SK-N-SH (cell line): Measurements from ENCODE around the gene ZNF827. TPM values are rescaled to one million over a fixed set of nuclear protein-coding genes. Genes with fewer than 3 reads are reported as not detected.

Experiments used
- CTCF ChIA-PET: fragments of 300-600, 350-600 bp; formaldehyde crosslinking; extraction: SDS; loops from one replicate; lab custom pipeline; 2021; lab: Yijun Ruan, JAX
- POLR2A ChIA-PET: fragments of 350-600 bp; sonication (Branson Sonifier 250); formaldehyde crosslinking; extraction: SDS; loops from one replicate; lab custom pipeline; 2020; ENCODE audit warnings: antibody characterized with exemption, inconsistent platforms; lab: Yijun Ruan, JAX
- DNase-seq: peaks from one replicate; pipeline ENCODE4 v3.0.0; 2012
- H2AFZ ChIP-seq: fragments of 200-600 bp; sonication (generic); 2 replicates; pipeline ENCODE4 v1.8.1; 2016; ENCODE audit warnings: antibody characterized with exemption, mild to moderate bottlenecking, low read depth
- H3F3A ChIP-seq: fragments of 200-600 bp; sonication (generic); replicated peaks from 2 replicates; pipeline ENCODE3; 2016; ENCODE audit warnings: antibody characterized with exemption, mild to moderate bottlenecking; ENCODE audit not compliant: insufficient read depth
- H3K27ac ChIP-seq, 2 experiments: fragments of 200-500 bp in 1 of 2; fragments of 200-600 bp in 1 of 2; sonication (Bioruptor generic) in 1 of 2; sonication (generic), shearing (Covaris generic) in 1 of 2; 2 replicates each; pipeline versions ENCODE4 v1.5.1 to v1.6.1; 2014 to 2016; ENCODE audit warnings: low read depth in 2 of 2, inconsistent platforms in 1 of 2, low read length in 1 of 2, mild to moderate bottlenecking in 1 of 2, mixed read lengths in 1 of 2
- H3K27me3 ChIP-seq: fragments of 200-600 bp; sonication (generic), shearing (Covaris generic); 2 replicates; pipeline ENCODE4 v1.6.1; 2016; ENCODE audit warnings: mixed run types; ENCODE audit not compliant: insufficient read depth
- H3K36me3 ChIP-seq, 2 experiments: fragments of 200-500 bp in 1 of 2; fragments of 200-600 bp in 1 of 2; sonication (Bioruptor generic) in 1 of 2; sonication (generic) in 1 of 2; replicated peaks in 1 of 2; 2 replicates each; pipeline versions ENCODE3 to v1.5.1; 2014 to 2016; ENCODE audit warnings: low read length in 1 of 2, mild to moderate bottlenecking in 1 of 2; ENCODE audit not compliant: insufficient read depth in 2 of 2, control insufficient read depth in 1 of 2
- H3K4me1 ChIP-seq, 2 experiments: fragments of 200-500 bp in 1 of 2; fragments of 200-600 bp in 1 of 2; sonication (Bioruptor generic) in 1 of 2; sonication (generic), shearing (Covaris generic) in 1 of 2; 2 replicates each; pipeline versions ENCODE4 v1.5.1 to v1.6.1; 2014 to 2016; ENCODE audit warnings: low read depth in 1 of 2, low read length in 1 of 2, mixed run types in 1 of 2; ENCODE audit not compliant: insufficient read depth in 2 of 2, control insufficient read depth in 1 of 2
- H3K4me2 ChIP-seq: fragments of 200-600 bp; sonication (generic), shearing (Covaris generic); 2 replicates; pipeline ENCODE4 v1.6.1; 2017; ENCODE audit warnings: mixed run types
- H3K4me3 ChIP-seq, 2 experiments: fragments of 200-500 bp in 1 of 2; fragments of 200-600 bp in 1 of 2; sonication (Bioruptor generic) in 1 of 2; sonication (generic), shearing (Covaris generic) in 1 of 2; 2 replicates each; pipeline versions ENCODE4 v1.5.1 to v1.8.1; 2014 to 2016; ENCODE audit warnings: low read depth in 2 of 2, inconsistent platforms in 1 of 2, low read length in 1 of 2, mild to moderate bottlenecking in 1 of 2, mixed read lengths in 1 of 2, moderate library complexity in 1 of 2
- H3K79me2 ChIP-seq: fragments of 200-600 bp; sonication (generic); 2 replicates; pipeline ENCODE4 v1.8.1; 2017; ENCODE audit warnings: mild to moderate bottlenecking; ENCODE audit not compliant: insufficient read depth
- H3K9ac ChIP-seq: fragments of 200-600 bp; sonication (generic); 2 replicates; pipeline ENCODE4 v1.6.1; 2017; ENCODE audit warnings: mixed run types
- H3K9me2 ChIP-seq: fragments of 200-600 bp; sonication (generic); 2 replicates; pipeline ENCODE4 v1.6.1; 2017; ENCODE audit warnings: mixed run types
- H3K9me3 ChIP-seq: fragments of 200-600 bp; sonication (generic); 2 replicates; pipeline ENCODE4 v1.6.1; 2017; ENCODE audit warnings: mixed run types, mild to moderate bottlenecking, moderate library complexity
- H4K20me1 ChIP-seq: fragments of 200-600 bp; sonication (generic); 2 replicates; pipeline ENCODE4 v1.6.1; 2017; ENCODE audit warnings: mild to moderate bottlenecking, mixed run types; ENCODE audit not compliant: insufficient read depth
- CHD2 ChIP-seq: fragments of 150-350 bp; IDR thresholded peaks from 2 replicates; pipeline ENCODE4 v1.6.1; 2018; ENCODE audit warnings: low read length; ENCODE audit not compliant: partially characterized antibody
- ELF1 ChIP-seq: IDR thresholded peaks from 2 replicates; pipeline ENCODE4 v1.4.0; 2012
- EZH2phosphoT487 ChIP-seq: fragments of 200-600 bp; sonication (generic); IDR thresholded peaks from 2 replicates; pipeline ENCODE4 v1.6.1; 2017; ENCODE audit warnings: low read depth, mixed run types, mild to moderate bottlenecking, antibody characterized with exemption, moderate library complexity, borderline replicate concordance
- GATA2 ChIP-seq: sonication (generic); formaldehyde crosslinking; IDR thresholded peaks from 2 replicates; pipeline ENCODE4 v1.5.0; 2020; ENCODE audit warnings: mild to moderate bottlenecking, missing genetic modification reagents
- JUND ChIP-seq: IDR thresholded peaks from 2 replicates; pipeline ENCODE4 v1.4.0; 2012
- MEF2A ChIP-seq: IDR thresholded peaks from 2 replicates; pipeline ENCODE4 v1.4.0; 2012; ENCODE audit warnings: low read depth, borderline replicate concordance
- MXI1 ChIP-seq: IDR thresholded peaks from 2 replicates; pipeline ENCODE4 v1.6.1; 2012; ENCODE audit warnings: mild to moderate bottlenecking, low read depth, low read length, improper control_type of control experiment
- NRF1 ChIP-seq: IDR thresholded peaks from 2 replicates; pipeline ENCODE4 v1.6.1; 2012; ENCODE audit warnings: low read depth, mild to moderate bottlenecking, low read length
- RAD21 ChIP-seq: IDR thresholded peaks from 2 replicates; pipeline ENCODE4 v1.6.1; 2012; ENCODE audit warnings: mild to moderate bottlenecking, low read length
- RCOR1 ChIP-seq: fragments of 150-350 bp; IDR thresholded peaks from 2 replicates; pipeline ENCODE4 v1.6.1; 2017; ENCODE audit warnings: antibody characterized with exemption, low read length
- REST ChIP-seq: IDR thresholded peaks from 2 replicates; pipeline ENCODE4 v1.6.1; 2012; ENCODE audit warnings: mild to moderate bottlenecking, low read depth, low read length, moderate library complexity
- RFX5 ChIP-seq: IDR thresholded peaks from 2 replicates; pipeline ENCODE4 v1.6.1; 2012; ENCODE audit warnings: mild to moderate bottlenecking, improper control_type of control experiment, low read length
- SMC3 ChIP-seq: IDR thresholded peaks from 2 replicates; pipeline ENCODE4 v1.6.1; 2012; ENCODE audit warnings: low read depth, low read length, improper control_type of control experiment
- TCF12 ChIP-seq: IDR thresholded peaks from 2 replicates; pipeline ENCODE4 v1.4.0; 2012
- TEAD4 ChIP-seq: IDR thresholded peaks from 2 replicates; pipeline ENCODE4 v1.4.0; 2012; ENCODE audit warnings: mild to moderate bottlenecking, borderline replicate concordance; ENCODE audit not compliant: insufficient read depth
- YY1 ChIP-seq: IDR thresholded peaks from 2 replicates; pipeline ENCODE4 v1.4.0; 2012; ENCODE audit warnings: low read depth, mild to moderate bottlenecking
- ZBTB33 ChIP-seq: IDR thresholded peaks from 2 replicates; pipeline ENCODE4 v1.4.0; 2012; ENCODE audit warnings: low read depth, borderline replicate concordance
- WGBS: methylation state at CpG from one replicate; pipeline ENCODE4 v1.1.6; 2017; ENCODE audit warnings: low lambda C conversion rate; 5-methylcytosine and 5-hydroxymethylcytosine counted together
- polyA plus RNA-seq, 3 experiments: library from polyadenylated mRNA; depleted of rRNA; stranded (reverse); fragments of >200 nt; gene quantifications; 2 replicates each; pipeline ENCODE4 v1.2.3, GENCODE V29; 2012
- TF ChIP-seq, protein P1 (sequence below): fragments of 200-600 bp; sonication (generic); IDR thresholded peaks from 2 replicates; pipeline ENCODE4 v1.6.1; 2017; ENCODE audit warnings: antibody characterized with exemption, mild to moderate bottlenecking, moderate library complexity
- TF ChIP-seq, protein P2 (sequence below): IDR thresholded peaks from 2 replicates; pipeline ENCODE4 v1.4.0; 2012; ENCODE audit warnings: low read depth, borderline replicate concordance
- TF ChIP-seq, protein P3 (sequence below): IDR thresholded peaks from 2 replicates; pipeline ENCODE4; 2012

Gene ZNF827
- polyA plus RNA-seq, 1 of the 3 experiments (the other 2 are of a cell fraction): 23.2 TPM

DNA sequence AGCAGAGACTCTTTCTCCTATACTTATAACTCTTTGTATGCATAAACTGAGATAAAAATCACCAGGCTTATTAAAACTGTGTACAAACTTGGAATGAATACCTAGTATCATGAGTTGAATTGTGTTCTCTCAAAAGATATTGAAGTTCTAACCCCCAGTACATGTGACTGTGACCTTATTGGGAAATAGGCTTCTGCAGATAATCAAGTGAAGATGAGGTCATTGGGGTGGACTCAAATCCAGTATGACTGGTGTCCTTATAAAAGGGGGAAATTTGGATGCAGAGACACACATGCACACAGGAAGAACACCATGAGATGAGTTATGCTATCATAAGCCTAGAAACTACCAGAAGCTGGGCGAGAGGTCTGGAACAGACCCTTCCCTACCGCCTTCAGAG, 26.2 kb downstream of the ZNF827 start:
- Histone ChIP-seq H4K20me1 (peaks cover 32% of the 10 kb centered on the region), H3K9me3 (no peaks in the 10 kb centered on the region), H3K27me3 (no peaks in the 10 kb centered on the region), H3K9ac (no peak overlapping the region), H3K4me3 (no peak overlapping the region), H3K79me2 (peaks cover 94% of the 10 kb centered on the region)
- CTCF ChIA-PET: no interaction called here
- no peak for TF ChIP-seq YY1
- TF ChIP-seq CHD2: no peak
- TF ChIP-seq ZBTB33: no peak
- TF ChIP-seq TEAD4: no peak
- no peak for TF ChIP-seq ELF1
- TF ChIP-seq, protein P1, sequence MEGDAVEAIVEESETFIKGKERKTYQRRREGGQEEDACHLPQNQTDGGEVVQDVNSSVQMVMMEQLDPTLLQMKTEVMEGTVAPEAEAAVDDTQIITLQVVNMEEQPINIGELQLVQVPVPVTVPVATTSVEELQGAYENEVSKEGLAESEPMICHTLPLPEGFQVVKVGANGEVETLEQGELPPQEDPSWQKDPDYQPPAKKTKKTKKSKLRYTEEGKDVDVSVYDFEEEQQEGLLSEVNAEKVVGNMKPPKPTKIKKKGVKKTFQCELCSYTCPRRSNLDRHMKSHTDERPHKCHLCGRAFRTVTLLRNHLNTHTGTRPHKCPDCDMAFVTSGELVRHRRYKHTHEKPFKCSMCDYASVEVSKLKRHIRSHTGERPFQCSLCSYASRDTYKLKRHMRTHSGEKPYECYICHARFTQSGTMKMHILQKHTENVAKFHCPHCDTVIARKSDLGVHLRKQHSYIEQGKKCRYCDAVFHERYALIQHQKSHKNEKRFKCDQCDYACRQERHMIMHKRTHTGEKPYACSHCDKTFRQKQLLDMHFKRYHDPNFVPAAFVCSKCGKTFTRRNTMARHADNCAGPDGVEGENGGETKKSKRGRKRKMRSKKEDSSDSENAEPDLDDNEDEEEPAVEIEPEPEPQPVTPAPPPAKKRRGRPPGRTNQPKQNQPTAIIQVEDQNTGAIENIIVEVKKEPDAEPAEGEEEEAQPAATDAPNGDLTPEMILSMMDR: no peak
- TF ChIP-seq, protein P2, sequence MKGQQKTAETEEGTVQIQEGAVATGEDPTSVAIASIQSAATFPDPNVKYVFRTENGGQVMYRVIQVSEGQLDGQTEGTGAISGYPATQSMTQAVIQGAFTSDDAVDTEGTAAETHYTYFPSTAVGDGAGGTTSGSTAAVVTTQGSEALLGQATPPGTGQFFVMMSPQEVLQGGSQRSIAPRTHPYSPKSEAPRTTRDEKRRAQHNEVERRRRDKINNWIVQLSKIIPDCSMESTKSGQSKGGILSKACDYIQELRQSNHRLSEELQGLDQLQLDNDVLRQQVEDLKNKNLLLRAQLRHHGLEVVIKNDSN: no peak
- no peak for TF ChIP-seq TCF12
- TF ChIP-seq EZH2phosphoT487: no peak
- TF ChIP-seq GATA2 (CRISPR knock-in tag): no peak
- TF ChIP-seq SMC3: no peak
- TF ChIP-seq RCOR1: no peak
- TF ChIP-seq RFX5: no peak
- TF ChIP-seq NRF1: no peak
- TF ChIP-seq, all 33 proteins: peak for 0
- POLR2A ChIA-PET: no interaction called here
- Histone ChIP-seq H3K9me2 (no peaks in the 10 kb centered on the region), H3F3A (no peaks in the 10 kb centered on the region), H3K27ac (no peak overlapping the region), H2AFZ (no peak overlapping the region), H3K36me3 (no peaks in the 10 kb centered on the region), H3K4me1 (peaks cover 0 to 6% of the 10 kb centered on the region in 2 experiments; a peak in 2 of 4 replicates), H3K4me2 (no peak overlapping the region)
- WGBS: 100% methylated on average over 2 of the region's 2 CpGs
- DNase-seq: no peak

DNA sequence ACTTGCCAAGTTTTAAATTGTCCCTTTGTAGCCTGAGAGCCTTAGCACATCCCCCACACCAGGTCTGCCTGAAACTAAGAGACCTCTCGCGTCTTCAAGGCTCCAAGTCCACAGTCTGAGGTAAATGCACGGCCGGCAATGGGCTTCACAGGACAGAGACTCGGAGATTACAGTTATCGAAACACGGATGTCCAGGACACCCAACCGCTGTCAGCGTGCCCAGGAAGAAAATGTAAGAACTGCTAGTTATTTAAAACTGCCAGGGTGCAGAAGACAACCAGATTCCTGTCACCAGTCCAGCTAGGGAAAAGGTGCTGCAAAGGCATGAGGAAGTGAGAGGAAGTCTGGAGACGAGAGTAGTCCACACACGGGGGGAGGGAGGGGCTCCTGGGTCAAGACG, 28.9 kb downstream of the ZNF827 start:
- DNase-seq: no peak
- no peak overlapping the region for H3K4me3 ChIP-seq
- H3K4me1 ChIP-seq: peaks cover 0 to 11% of the 10 kb centered on the region in 2 experiments; a peak in 2 of 4 replicates
- POLR2A ChIA-PET: no interaction called here
- no peaks in the 10 kb centered on the region for H3K9me2 ChIP-seq
- H3K79me2 ChIP-seq: peaks cover 91% of the 10 kb centered on the region
- H3K27me3 ChIP-seq: no peaks in the 10 kb centered on the region
- H3K4me2 ChIP-seq: no peak overlapping the region
- peaks cover 26% of the 10 kb centered on the region for H4K20me1 ChIP-seq
- no peaks in the 10 kb centered on the region for H3K9me3 ChIP-seq
- no peaks in the 10 kb centered on the region for H3K36me3 ChIP-seq
- no peak overlapping the region for H2AFZ ChIP-seq
- CTCF ChIA-PET: interaction anchor here (1.8 kb wide), 1 partner anchor 9 kb away, joined by 5 read pairs; no protein-coding TSS in a partner anchor
- H3K27ac ChIP-seq: no peak overlapping the region
- no peak overlapping the region for H3K9ac ChIP-seq
- H3F3A ChIP-seq: no peaks in the 10 kb centered on the region
- WGBS: 93% methylated on average over 12 of the region's 12 CpGs
- TF ChIP-seq REST (no peak), ELF1 (no peak), MXI1 (no peak), JUND (no peak), CHD2 (no peak), MEF2A (no peak), NRF1 (no peak), RAD21 (no peak)
- TF ChIP-seq, protein P3, sequence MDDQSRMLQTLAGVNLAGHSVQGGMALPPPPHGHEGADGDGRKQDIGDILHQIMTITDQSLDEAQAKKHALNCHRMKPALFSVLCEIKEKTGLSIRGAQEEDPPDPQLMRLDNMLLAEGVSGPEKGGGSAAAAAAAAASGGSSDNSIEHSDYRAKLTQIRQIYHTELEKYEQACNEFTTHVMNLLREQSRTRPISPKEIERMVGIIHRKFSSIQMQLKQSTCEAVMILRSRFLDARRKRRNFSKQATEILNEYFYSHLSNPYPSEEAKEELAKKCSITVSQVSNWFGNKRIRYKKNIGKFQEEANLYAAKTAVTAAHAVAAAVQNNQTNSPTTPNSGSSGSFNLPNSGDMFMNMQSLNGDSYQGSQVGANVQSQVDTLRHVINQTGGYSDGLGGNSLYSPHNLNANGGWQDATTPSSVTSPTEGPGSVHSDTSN: no peak
